NOMO-1 treated with DMSO at 0.1 percent for 48 hours (cell line): ENCODE data around the gene HSBP1L1.

Experiments
- DNase-seq: peaks from one replicate; lab custom pipeline; 2025; ENCODE audit not compliant: unreplicated experiment; lab: John Stamatoyannopoulos, UW

The HSBP1L1 gene

GRCh38 chr18:79960161-79960801 is 4.2 kb upstream of the HSBP1L1 start:
- DNase-seq: peak; percentile 21

GRCh38 chr18:79960921-79961526 is 3.4 kb upstream of the HSBP1L1 start:
- DNase-seq: no peak

- DNase-seq: peak; percentile 6
These were observed 2.7 kb upstream of the HSBP1L1 start for GRCh38 chr18:79961527-79962291.

GRCh38 chr18:79962311-79962710 is 2.1 kb upstream of the HSBP1L1 start:
- DNase-seq: no peak

- no peak for DNase-seq
These were observed 1.4 kb upstream of the HSBP1L1 start for GRCh38 chr18:79962835-79963657.

GRCh38 chr18:79963658-79964329 is 649 bp upstream of the HSBP1L1 start:
- DNase-seq: no peak

GRCh38 chr18:79965119-79965902 is 868 bp downstream of the HSBP1L1 start:
- peak; percentile 50 for DNase-seq

GRCh38 chr18:79970419-79971133 is 6.1 kb downstream of the HSBP1L1 start:
- DNase-seq: no peak

- DNase-seq: no peak
These were observed 6.9 kb downstream of the HSBP1L1 start for GRCh38 chr18:79971211-79971952.

- DNase-seq: no peak
These were observed 7.5 kb downstream of the HSBP1L1 start for GRCh38 chr18:79971986-79972385.

GRCh38 chr18:79972720-79973119 is 8.3 kb downstream of the HSBP1L1 start:
- no peak for DNase-seq

- DNase-seq: no peak
These were observed 9.1 kb downstream of the HSBP1L1 start for GRCh38 chr18:79973517-79973916.

- no peak for DNase-seq
These were observed 9.7 kb downstream of the HSBP1L1 start for GRCh38 chr18:79974025-79974654.

GRCh38 chr18:79975043-79975442 is 10.6 kb downstream of the HSBP1L1 start:
- DNase-seq: no peak

GRCh38 chr18:79975985-79976680 is 11.7 kb downstream of the HSBP1L1 start:
- DNase-seq: no peak

- no peak for DNase-seq
These were observed 15.4 kb downstream of the HSBP1L1 start for GRCh38 chr18:79979843-79980242.

GRCh38 chr18:79980585-79980984 is 16.1 kb downstream of the HSBP1L1 start:
- DNase-seq: no peak

- DNase-seq: peak; percentile 28
These were observed 18.3 kb downstream of the HSBP1L1 start for GRCh38 chr18:79982736-79983135.
